Forelimb muscle (tissue), 1 donor: Measurements from ENCODE around the gene MRGPRF. TPM values are rescaled to one million over a fixed set of nuclear protein-coding genes. Genes with fewer than 3 reads are reported as not detected.

Source experiments
- DNase-seq: peaks from one replicate; pipeline ENCODE4 v3.0.0-alpha.2; 2013; ENCODE audit warnings: low read depth
- polyA plus RNA-seq: library from polyadenylated mRNA; unstranded; fragments of 120-200 nt; gene quantifications from one replicate; pipeline ENCODE4 v1.2.1, GENCODE V29; 2013; ENCODE audit not compliant: insufficient read length

MRGPRF gene
- 18.3 TPM for polyA plus RNA-seq

- DNase-seq = peak; percentile 70
Measured at GRCh38 chr11:69013009-69013951, at the start of gene MRGPRF. TSS of gene MRGPRF (minus strand) at chr11:69013246. CDS start at chr11:69009901, 3,345 bp downstream.

DNA sequence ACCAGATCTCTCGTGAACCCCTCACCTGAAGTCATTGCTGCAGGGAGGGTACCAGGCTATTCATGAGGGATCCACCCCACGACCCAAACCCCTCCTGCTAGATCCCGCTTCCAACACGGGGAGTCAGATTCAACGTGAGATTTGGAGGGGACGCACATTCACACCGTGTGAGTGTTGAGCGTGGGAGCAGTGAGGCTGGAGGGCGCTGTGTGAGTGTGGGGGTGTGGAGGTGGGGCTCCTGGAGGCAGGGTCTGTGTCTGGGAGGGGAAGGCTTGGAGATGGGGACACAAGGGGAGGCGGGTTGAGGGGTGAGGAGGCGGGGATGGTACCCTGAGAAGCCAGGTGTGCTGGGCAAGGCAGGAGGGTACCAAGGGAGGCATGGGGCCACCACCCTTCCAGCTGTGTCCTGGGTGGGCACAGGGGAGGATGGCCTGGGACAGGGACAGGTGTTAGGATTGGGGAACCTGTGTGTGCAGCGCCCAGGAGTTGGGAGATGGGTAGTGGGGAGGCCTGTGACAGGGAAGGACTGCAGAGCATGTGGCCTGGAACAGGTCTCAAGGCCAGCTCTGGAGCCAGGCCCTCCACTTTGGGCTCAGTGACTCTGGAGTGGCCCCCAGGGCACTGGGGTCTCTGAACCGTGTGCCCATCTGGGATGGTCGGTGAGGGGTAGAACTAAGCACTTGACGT lies 49.3 kb upstream of the MRGPRF start:
- no peak for DNase-seq

DNA sequence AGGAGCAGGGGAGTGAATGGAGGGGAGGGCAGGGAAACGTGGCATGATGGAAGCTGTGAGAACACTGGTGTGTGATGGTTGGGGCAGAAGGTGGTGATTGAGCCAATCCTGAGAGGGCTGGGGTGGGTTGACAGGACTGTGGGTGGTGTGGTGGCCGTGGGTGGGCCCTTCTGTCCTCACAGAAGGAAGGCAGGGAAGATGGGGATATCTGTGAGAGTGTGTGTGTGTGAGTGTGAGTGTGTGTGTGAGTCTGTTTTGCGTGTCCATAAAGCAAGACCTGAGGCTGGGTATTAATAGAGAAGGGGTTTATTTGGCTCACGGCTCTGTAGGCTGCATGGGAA lies 48.6 kb upstream of the MRGPRF start:
- no peak for DNase-seq

DNA sequence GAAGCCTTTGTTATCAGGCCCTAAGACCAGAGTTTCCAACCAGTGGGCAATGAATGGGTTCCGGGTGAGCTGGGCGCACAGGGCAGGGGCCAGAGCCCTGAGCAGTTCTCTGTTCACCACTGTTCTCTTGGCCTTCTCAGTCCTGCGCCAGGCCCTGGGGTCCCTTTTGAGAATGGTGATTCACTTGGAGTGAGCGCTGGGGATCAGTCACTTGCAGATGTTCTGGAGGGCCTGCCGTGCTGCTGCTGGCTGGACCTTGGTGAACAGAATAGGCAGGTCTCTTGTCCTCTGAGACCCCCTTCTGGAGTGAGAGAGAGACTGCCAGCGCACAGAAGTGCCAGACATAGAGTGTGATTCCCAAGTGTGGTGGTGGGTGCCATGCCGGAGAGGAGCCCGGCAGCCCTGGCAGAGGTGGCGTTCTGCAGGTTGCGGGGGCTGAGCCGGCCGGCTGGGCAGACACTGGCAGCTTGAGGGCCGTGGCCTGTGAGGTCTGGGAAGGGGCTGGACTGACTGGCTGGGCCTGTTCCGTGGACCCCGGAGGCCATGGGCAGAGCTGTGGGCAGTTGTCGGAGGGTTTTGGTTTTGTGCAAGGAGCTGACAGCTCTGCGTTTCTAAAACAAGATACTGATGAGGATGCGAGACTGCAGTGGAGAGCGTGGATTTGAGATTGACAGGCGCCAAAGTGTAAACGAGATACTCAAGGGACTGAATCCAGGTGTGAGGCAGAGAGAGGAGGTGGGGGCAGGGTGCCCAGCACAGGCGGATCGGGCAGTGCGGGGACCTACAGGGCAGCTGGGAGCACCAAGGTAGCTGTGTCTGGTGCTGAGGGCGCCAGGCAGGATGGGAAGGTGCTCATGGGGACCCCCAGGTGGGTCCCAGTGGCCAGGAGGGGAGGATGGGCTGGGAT lies 48.0 kb upstream of the MRGPRF start:
- no peak for DNase-seq

DNA sequence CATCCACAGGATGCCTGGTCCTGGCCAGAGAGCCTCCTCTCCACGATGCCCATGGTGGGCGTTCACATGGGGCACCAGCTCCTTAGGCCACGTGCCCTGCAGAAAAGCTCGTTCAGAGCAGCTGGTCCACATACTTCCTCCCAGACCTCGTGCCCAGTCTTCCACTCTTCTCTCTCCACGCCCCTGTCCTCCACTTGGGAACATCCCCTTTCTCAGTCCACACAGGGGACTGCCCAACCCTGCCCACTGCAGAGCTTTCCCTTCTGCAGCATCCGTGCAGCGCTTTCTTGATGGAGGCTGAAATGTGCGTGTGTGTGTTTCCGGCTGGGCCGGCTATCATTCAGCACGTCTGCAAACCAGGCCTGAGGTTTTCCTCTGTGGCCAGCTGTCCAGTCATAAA lies 46.9 kb upstream of the MRGPRF start:
- DNase-seq = no peak

GRCh38 chr11:69059429-69059828 lies 46.4 kb upstream of the MRGPRF start:
- no peak for DNase-seq

DNA sequence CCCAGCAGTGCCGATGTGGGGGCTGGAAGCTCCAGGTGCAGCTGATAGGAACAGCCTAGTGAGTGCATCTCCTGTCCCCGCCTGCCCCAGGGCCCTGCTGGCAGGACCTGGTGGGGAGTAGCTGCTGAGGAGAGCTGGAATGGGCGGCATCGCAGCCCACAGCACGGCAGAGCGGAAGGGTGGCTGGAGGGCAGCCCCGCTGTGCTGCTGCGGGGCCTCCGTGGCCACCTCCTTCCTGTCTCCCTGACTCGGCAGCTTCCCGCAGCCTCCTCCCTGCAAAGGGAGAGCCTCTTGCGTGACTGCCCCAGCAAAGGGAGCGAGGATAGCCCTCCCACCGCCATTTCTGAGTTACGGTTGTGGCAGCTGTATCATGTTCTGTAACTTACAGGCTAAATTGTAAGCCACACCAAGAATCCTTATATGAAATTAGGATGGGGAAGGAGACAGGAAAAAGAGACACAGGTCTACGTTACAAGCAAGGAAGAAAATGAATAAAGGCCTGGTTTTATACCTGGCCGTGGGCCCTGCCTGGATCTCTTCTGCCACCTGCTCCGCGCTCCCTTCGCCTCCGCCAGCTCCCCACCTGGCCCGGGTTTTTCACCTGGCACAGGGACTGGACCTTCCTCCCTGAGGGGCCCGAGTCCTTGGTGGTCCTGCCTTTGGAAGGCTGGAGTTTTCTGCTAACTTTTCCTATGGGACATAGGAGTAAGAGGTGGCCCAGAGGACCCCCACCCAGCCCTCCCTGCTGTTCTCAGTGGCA lies 45.6 kb upstream of the MRGPRF start:
- no peak for DNase-seq

DNA sequence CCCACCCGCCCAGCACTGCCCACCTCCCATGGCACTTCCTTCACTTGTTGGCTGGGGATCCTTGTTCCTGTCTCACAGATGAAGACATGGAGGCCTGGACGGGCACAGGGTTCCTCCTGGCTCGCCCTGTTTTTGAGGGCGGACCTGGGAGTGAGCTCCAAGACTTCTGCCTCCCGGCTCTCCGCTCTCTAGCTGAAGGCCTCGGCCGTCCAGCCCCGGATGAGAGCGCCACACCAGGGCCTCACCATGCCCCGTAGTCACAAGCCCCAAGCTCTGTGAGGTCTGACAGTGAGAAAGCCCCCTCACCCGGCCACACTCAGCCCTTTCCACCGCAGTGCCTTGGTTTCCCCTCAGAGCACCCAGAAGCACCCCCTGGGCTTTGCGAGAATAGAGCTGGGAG lies 44.8 kb upstream of the MRGPRF start:
- DNase-seq = no peak

GRCh38 chr11:69057236-69057635 lies 44.2 kb upstream of the MRGPRF start:
- DNase-seq = no peak

DNA sequence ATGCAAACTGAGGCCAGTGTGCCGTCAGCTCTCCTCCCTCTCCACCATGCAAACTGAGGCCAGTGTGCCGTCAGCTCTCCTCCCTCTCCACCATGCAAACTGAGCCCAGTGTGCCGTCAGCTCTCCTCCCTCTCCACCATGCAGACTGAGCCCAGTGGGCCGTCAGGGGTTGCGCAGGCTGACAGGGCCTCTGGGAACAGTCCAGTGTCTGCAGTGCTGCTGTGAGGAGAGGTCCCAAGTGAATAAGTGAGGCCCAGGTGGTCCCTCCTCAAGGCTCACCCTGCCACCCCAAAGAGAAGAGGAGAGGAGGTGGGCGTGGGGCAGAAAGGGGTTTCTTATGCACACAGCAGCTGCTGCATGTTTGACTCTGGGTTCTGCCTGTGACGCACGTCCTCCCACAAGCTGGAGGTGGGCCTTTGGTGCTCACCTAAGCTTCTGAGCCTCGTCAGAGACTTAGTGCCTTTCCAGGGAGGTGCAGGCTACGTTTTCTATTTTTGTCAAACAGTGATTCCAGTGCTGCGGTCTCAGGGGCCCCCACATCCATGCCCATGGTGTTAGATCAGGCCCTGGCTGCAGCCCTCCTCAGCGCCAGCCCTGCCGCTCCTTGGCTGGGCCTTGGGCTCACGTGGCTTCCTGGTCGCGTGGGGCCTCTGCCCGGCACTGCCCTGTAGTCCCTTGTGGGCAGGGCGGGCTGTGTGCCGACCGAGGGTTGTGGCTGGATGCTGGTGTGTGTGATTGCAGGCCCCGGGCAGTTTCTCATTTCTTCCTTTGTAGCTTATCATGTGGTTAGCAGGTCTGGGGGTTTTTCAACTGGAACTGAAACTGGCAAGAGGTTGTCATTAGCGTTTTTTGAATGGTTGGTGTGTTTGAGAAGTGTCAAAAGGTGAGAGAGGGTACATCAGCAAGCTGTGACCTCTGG lies 42.8 kb upstream of the MRGPRF start:
- DNase-seq = no peak

- DNase-seq = no peak
Measured at GRCh38 chr11:69055212-69055586, 42.2 kb upstream of the MRGPRF start.

DNA sequence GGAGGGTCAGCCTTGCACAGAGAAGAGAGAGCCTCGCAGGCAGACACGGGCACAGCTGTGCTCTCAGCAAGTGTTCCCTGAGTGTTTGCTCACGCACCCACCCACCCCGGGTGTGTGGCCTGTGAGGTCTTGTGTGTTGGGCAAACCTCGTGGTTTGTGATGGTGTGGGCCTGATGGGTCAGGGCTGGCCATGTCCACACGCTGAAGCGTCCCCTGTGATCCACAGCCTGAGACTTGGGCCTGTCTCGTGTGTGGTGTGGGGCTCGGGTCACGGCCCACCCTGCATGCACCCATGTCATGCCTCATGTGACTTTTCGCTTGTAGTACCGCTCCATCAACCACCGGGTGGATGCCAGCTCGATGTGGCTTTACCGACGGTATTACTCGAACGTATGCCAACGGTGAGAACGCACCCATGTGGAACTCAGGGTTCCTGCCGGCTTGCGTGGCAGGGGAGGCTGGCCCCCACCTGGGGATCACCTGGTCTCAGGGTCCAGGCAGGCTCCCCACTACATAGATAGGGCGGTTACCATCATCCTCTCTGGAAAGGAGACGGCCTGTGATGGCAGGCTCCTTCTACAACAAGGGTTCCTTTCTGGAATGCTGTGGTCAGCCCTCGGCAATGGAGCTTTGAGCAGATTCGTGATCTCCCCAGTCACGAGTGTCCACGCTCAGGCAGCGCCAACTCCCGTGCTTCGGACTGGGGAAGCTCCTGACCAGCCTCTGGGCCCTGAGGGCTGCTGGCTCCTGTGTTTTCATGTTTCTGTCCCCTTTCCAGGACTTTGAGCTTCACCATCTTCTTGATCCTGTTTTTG lies 41.6 kb upstream of the MRGPRF start:
- no peak for DNase-seq

DNA sequence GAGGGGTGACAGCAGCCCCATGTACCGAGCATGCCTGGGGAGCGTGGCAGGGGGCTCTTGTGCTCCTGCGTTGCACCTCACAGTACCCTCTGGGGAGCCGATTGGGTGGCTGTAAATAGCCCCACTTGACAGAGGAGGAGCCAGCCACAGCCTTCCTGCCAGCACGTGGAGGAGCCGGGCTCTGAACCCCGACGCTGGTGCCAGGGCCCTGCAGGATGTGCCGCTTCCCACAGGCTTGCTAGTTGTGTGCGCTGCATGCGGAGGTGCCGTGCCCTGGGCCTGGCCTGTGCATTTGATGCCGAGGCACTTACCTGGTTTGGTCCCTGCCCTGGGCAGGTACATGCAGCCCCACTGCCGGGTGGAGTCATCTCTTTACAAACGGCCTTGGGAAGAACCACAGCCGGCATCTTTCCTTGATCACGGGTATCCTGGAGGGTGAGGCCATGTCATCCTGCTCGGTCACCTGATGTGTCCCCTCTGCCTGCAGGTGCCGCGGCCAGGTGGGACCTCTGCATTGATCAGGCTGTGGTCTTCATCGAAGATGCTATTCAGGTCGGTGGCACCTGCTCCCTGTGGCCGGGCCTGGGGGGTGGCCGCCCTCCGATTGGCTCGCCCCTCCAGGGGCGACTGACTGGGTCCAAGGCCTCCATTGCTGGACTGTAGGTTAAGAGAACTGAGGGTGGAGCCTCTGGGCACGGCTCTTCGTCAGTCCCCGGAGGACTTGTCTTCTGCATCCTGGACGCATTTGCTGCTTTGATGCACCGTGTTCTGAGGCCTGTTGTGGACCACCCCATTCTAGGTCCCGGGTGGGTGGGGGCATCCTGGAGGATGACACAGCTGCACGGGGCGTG lies 40.7 kb upstream of the MRGPRF start:
- DNase-seq = no peak

DNA sequence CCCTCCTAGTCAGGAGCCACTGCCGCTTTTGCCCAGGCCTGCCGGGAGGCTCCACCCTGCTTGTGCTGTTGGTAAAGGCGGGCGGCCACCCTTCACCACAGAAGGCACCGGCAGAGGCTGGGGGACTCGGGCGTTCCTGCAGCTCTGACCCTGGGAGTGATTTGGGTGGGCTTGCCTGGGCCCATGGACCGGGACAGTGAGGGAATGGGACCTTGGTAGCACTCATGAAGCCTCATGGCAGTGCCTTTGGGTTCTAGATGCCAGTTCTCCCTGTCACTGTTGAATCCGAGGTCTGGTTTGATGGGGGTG lies 40.1 kb upstream of the MRGPRF start:
- DNase-seq = no peak

DNA sequence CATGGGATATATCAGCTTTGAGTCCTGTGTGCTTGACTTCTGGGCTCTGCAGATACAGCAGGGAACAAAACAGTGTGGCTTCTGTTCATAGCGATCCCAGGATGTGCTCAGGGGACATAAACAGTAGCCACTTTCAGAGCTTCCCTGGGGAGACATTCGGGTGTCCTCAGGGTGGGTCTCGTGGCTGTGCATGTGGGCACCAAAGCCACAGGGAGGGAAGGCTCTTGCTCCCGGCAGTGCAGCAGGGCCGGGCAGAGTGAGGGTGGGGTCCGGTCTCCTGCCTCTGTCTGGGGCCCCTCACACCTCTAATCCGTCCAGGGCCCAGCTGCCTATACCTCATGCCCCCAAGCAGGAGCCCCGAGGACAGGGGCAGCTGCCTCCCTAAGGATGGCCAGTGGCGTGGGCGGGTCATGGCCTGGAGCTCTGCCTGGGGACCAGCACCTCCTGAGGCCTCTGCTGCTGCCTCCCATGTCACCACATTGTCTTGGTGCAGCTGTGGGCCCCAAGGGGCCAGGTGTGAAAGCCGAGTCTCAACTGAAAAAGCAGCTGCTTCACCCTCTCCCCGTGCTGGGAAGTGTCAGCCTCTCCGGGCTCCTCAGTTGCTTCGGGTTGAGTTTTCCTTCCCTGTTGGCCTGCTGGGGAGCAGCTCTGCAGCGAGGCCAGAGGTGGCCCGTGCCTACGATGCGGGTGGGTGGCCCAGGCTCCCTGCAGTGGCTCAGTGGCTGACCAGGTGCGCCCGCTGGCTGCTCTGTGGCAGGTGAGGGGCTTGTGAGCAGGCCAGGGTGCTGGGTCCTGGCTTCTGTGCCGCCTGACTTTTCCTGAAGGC lies 39.5 kb upstream of the MRGPRF start:
- no peak for DNase-seq

DNA sequence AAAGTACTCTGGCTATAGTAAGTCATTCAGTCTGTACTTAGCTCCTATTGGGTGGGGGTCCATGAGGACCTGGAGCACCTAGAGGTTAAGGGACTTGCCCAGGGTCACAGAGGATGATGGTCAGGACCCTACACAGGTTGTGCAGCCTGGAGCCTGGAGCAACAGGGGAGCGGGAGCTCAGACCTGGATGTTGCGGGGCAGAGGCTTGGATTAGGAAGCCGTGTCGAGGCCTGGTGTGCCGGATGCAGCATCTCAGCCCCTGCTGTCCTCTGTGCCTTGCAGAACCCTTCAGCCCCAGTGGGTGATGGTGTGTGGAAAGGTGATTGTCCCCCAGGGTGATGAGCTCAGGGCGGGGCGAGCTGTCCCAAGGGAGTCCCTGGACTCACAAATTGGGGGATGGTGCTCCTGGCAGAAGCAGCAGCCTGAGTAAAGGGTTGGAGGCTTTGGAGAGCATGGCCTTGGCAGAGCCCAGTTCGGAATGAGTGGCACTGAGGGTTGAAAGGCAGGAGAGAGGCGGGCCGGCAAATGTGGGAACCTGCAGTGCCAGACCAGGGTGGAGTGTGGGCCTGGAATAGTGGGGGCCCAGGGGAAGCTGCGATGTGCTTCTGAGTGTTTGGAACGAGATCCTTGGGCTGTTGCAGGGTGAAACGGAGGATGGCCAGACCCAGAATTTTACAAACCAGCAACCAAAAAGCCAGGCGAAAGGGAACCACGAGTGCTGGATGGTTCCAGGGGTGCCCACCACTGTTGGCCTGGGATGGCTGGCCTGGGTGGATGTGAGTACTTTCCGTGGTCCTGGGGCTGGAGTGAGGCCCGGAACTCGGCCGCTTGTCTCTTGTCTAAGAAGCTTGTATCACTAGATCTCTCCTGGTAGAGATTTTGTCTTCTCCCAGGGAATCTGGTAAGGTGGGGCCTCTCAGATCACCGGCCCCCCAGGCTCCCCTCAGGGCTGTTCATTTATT lies 38.6 kb upstream of the MRGPRF start:
- DNase-seq = no peak
